Right lobe of liver (tissue), 4 donors: Measurements from ENCODE around the gene CCDC88A.

Experiments
- POLR2A ChIP-seq: fragments of 450-650 bp; IDR thresholded peaks from one replicate; pipeline ENCODE4 v1.6.1; 2017; ENCODE audit warnings: antibody characterized with exemption, mild to moderate bottlenecking
- TF ChIP-seq, protein P1 (sequence below), 4 donors: fragments of 200-600 bp in 3 of 4; fragments of 450-650 bp in 1 of 4; IDR thresholded peaks; one replicate each; pipeline versions ENCODE4 v1.5.1 to v1.8.0; 2016 to 2022; ENCODE audit warnings: antibody characterized with exemption in 4 of 4, mild to moderate bottlenecking in 2 of 4
- donor health status: DM: no; HTN: no; CAD: no.
- donor health status: DM: no; HTN: no; CAD: no.
- donor health status: DM: no; HTN: yes; CAD: no.

- TF ChIP-seq, protein P1, sequence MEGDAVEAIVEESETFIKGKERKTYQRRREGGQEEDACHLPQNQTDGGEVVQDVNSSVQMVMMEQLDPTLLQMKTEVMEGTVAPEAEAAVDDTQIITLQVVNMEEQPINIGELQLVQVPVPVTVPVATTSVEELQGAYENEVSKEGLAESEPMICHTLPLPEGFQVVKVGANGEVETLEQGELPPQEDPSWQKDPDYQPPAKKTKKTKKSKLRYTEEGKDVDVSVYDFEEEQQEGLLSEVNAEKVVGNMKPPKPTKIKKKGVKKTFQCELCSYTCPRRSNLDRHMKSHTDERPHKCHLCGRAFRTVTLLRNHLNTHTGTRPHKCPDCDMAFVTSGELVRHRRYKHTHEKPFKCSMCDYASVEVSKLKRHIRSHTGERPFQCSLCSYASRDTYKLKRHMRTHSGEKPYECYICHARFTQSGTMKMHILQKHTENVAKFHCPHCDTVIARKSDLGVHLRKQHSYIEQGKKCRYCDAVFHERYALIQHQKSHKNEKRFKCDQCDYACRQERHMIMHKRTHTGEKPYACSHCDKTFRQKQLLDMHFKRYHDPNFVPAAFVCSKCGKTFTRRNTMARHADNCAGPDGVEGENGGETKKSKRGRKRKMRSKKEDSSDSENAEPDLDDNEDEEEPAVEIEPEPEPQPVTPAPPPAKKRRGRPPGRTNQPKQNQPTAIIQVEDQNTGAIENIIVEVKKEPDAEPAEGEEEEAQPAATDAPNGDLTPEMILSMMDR (IDR thresholded peaks at IDR 0.05) = no peak
- TF ChIP-seq POLR2A = no peak
Measured at GRCh38 chr2:55268288-55268906, 151.3 kb downstream of the CCDC88A start.
